Trophoblast cell (in vitro differentiated cells and primary cell): ENCODE measurements around the gene CDK2.

Experiments
- DNase-seq, 2 donors: peaks; one replicate each; pipeline ENCODE4 v3.0.0-alpha.2; 2016
- H2AFZ ChIP-seq: 2 replicates; pipeline ENCODE4 v1.6.1; 2013; ENCODE audit warnings: low read length, moderate library complexity, mild to moderate bottlenecking; ENCODE audit not compliant: insufficient read depth, poor library complexity
- H2AK5ac ChIP-seq: 2 replicates; pipeline ENCODE4 v1.6.1; 2013; ENCODE audit warnings: mild to moderate bottlenecking, low read length
- H2BK120ac ChIP-seq: 2 replicates; pipeline ENCODE4 v1.6.1; 2013; ENCODE audit warnings: low read length, mild to moderate bottlenecking, moderate library complexity; ENCODE audit not compliant: insufficient read depth, poor library complexity
- H2BK12ac ChIP-seq: 2 replicates; pipeline ENCODE4 v1.6.1; 2013; ENCODE audit warnings: mild to moderate bottlenecking, low read length, moderate library complexity
- H2BK5ac ChIP-seq: 2 replicates; pipeline ENCODE4 v1.6.1; 2013; ENCODE audit warnings: low read length, low read depth, moderate library complexity, mild to moderate bottlenecking; ENCODE audit not compliant: poor library complexity
- H3K14ac ChIP-seq: 2 replicates; pipeline ENCODE4 v1.6.1; 2013; ENCODE audit warnings: mild to moderate bottlenecking, low read length
- H3K18ac ChIP-seq: 2 replicates; pipeline ENCODE4 v1.6.1; 2013; ENCODE audit warnings: mild to moderate bottlenecking, low read length
- H3K23ac ChIP-seq: 2 replicates; pipeline ENCODE4 v1.6.1; 2013; ENCODE audit warnings: low read length
- H3K27ac ChIP-seq: 2 replicates; pipeline ENCODE4 v1.5.1; 2013; ENCODE audit warnings: low read depth, mild to moderate bottlenecking, inconsistent platforms, low read length, moderate library complexity
- H3K27me3 ChIP-seq: 2 replicates; pipeline ENCODE4 v1.6.1; 2013; ENCODE audit warnings: inconsistent platforms, mild to moderate bottlenecking, low read length, moderate library complexity; ENCODE audit not compliant: insufficient read depth
- H3K36me3 ChIP-seq, 2 experiments: 1 replicate in 1 of 2; 2 replicates in 1 of 2; pipeline ENCODE4 v1.6.1; 2013; ENCODE audit warnings: low read length in 2 of 2, mild to moderate bottlenecking in 2 of 2, moderate library complexity in 1 of 2; ENCODE audit not compliant: insufficient read depth in 2 of 2, control insufficient read depth in 1 of 2
- H3K4ac ChIP-seq: 2 replicates; pipeline ENCODE4 v1.6.1; 2013; ENCODE audit warnings: low read depth, mild to moderate bottlenecking, low read length, moderate library complexity
- H3K4me1 ChIP-seq, 2 experiments: 1 replicate in 1 of 2; 2 replicates in 1 of 2; pipeline ENCODE4 v1.6.1; 2013; ENCODE audit warnings: low read length in 2 of 2, mild to moderate bottlenecking in 2 of 2, moderate library complexity in 1 of 2; ENCODE audit not compliant: insufficient read depth in 2 of 2, control insufficient read depth in 1 of 2
- H3K4me2 ChIP-seq: 2 replicates; pipeline ENCODE4 v1.6.1; 2013; ENCODE audit warnings: inconsistent platforms, mild to moderate bottlenecking, low read length, moderate library complexity
- H3K4me3 ChIP-seq: 2 replicates; pipeline ENCODE4 v1.5.1; 2013; ENCODE audit warnings: mild to moderate bottlenecking, low read depth, low read length, inconsistent platforms
- H3K79me1 ChIP-seq: one replicate; pipeline ENCODE4 v1.6.1; 2013; ENCODE audit warnings: low read length
- H3K79me2 ChIP-seq: 2 replicates; pipeline ENCODE4 v1.6.1; 2013; ENCODE audit warnings: low read length, mild to moderate bottlenecking; ENCODE audit not compliant: control insufficient read depth, insufficient read depth, poor library complexity
- H3K9ac ChIP-seq: 2 replicates; pipeline ENCODE4 v1.6.1; 2013; ENCODE audit warnings: mild to moderate bottlenecking, low read length
- H3K9me3 ChIP-seq: 2 replicates; pipeline ENCODE4 v1.6.1; 2013; ENCODE audit warnings: low read depth, mild to moderate bottlenecking, control low read depth, inconsistent platforms, low read length; ENCODE audit not compliant: insufficient read depth
- H4K12ac ChIP-seq: 2 replicates; pipeline ENCODE4 v1.6.1; 2013; ENCODE audit warnings: low read depth, mild to moderate bottlenecking, low read length, moderate library complexity
- H4K8ac ChIP-seq: 2 replicates; pipeline ENCODE4 v1.6.1; 2013; ENCODE audit warnings: low read depth, mild to moderate bottlenecking, low read length, moderate library complexity
- H4K91ac ChIP-seq: one replicate; pipeline ENCODE4 v1.6.1; 2013; ENCODE audit warnings: low read depth, mild to moderate bottlenecking, low read length, moderate library complexity
- WGBS: extraction: QIAGEN DNeasy Blood & Tissue Kit; methylation state at CpG from one replicate; pipeline ENCODE4 v1.1.7; 2013; ENCODE audit warnings: missing lambda C conversion rate; ENCODE audit not compliant: insufficient read length, insufficient coverage; ENCODE audit errors: extremely low coverage; 5-methylcytosine and 5-hydroxymethylcytosine counted together

The CDK2 gene

GRCh38 chr12:56014205-56014604 lies 47.6 kb downstream of the CDK2 start:
- no CpG with 5 or more reads among the region's 2 CpGs for WGBS

GRCh38 chr12:56017181-56017580 lies 50.6 kb downstream of the CDK2 start:
- Histone ChIP-seq H3K4ac (no peak overlapping the region), H3K79me1 (peaks cover 11% of the 10 kb centered on the region), H3K79me2 (no peaks in the 10 kb centered on the region), H2AFZ (no peak overlapping the region), H3K9ac (no peak overlapping the region), H2BK120ac (no peak overlapping the region), H4K8ac (no peak overlapping the region), H3K27me3 (no peaks in the 10 kb centered on the region), H3K18ac (no peak overlapping the region), H4K12ac (no peak overlapping the region), H3K27ac (no peak overlapping the region), H3K9me3 (no peaks in the 10 kb centered on the region), H3K23ac (no peak overlapping the region), H4K91ac (no peak overlapping the region), H3K36me3 (no peaks in the 10 kb centered on the region), H2BK12ac (no peak overlapping the region), H2AK5ac (no peak overlapping the region), H2BK5ac (no peak overlapping the region), H3K14ac (no peak overlapping the region), H3K4me1 (peaks cover 20 to 29% of the 10 kb centered on the region in 2 experiments), H3K4me2 (no peak overlapping the region), H3K4me3 (no peak overlapping the region)
- no peak for DNase-seq
- WGBS = no CpG with 5 or more reads among the region's 4 CpGs

More at GRCh38 chr12:56014205-56014604, 47.6 kb downstream of the CDK2 start:
- Histone ChIP-seq H3K4ac (no peak overlapping the region), H3K4me1 (peaks cover 11 to 22% of the 10 kb centered on the region in 2 experiments), H3K9ac (no peak overlapping the region), H3K4me2 (no peak overlapping the region), H2BK5ac (no peak overlapping the region), H4K8ac (no peak overlapping the region), H4K91ac (no peak overlapping the region), H3K9me3 (no peaks in the 10 kb centered on the region), H3K27ac (no peak overlapping the region), H2AFZ (no peak overlapping the region), H2AK5ac (no peak overlapping the region), H3K23ac (no peak overlapping the region), H4K12ac (no peak overlapping the region), H3K27me3 (no peaks in the 10 kb centered on the region), H3K14ac (no peak overlapping the region), H3K79me2 (no peaks in the 10 kb centered on the region), H2BK12ac (no peak overlapping the region), H3K79me1 (peaks cover 12% of the 10 kb centered on the region), H3K36me3 (no peaks in the 10 kb centered on the region), H3K4me3 (no peak overlapping the region), H3K18ac (no peak overlapping the region), H2BK120ac (no peak overlapping the region)
- no peak for DNase-seq

GRCh38 chr12:56018356-56018755 lies 51.7 kb downstream of the CDK2 start:
- DNase-seq = no peak
- Histone ChIP-seq H3K14ac (no peak overlapping the region), H3K18ac (no peak overlapping the region), H3K23ac (no peak overlapping the region), H4K8ac (no peak overlapping the region), H3K27ac (no peak overlapping the region), H2BK5ac (no peak overlapping the region), H3K4me3 (no peak overlapping the region), H3K4me1 (peaks cover 20 to 29% of the 10 kb centered on the region in 2 experiments), H2AK5ac (no peak overlapping the region), H3K9me3 (no peaks in the 10 kb centered on the region), H2AFZ (no peak overlapping the region), H3K36me3 (no peaks in the 10 kb centered on the region), H3K79me1 (peaks cover 11% of the 10 kb centered on the region), H3K4me2 (no peak overlapping the region), H3K79me2 (no peaks in the 10 kb centered on the region), H4K91ac (no peak overlapping the region), H3K27me3 (no peaks in the 10 kb centered on the region), H4K12ac (no peak overlapping the region), H3K9ac (no peak overlapping the region), H2BK120ac (no peak overlapping the region), H3K4ac (no peak overlapping the region), H2BK12ac (no peak overlapping the region)
- no CpG with 5 or more reads among the region's 1 CpG for WGBS

- Histone ChIP-seq H2AFZ (peak within 1 kb of the TSS; percentile 13), H3K36me3 (peaks cover 2% of the 10 kb centered on the region in 2 experiments), H2BK120ac (peak within 1 kb of the TSS; percentile 52), H3K4me3 (no peak within 1 kb of the TSS), H3K27me3 (no peaks in the 10 kb centered on the region), H3K9me3 (peaks cover 1% of the 10 kb centered on the region), H4K8ac (peak within 1 kb of the TSS; percentile 85), H2BK12ac (peak within 1 kb of the TSS; percentile 15), H2AK5ac (no peak within 1 kb of the TSS), H3K23ac (no peak within 1 kb of the TSS), H3K9ac (no peak within 1 kb of the TSS), H4K12ac (peak within 1 kb of the TSS; percentile 13), H2BK5ac (peak within 1 kb of the TSS; percentile 7), H3K14ac (peak within 1 kb of the TSS; percentile 10), H3K4me1 (peaks cover 12 to 19% of the 10 kb centered on the region in 2 experiments), H3K4ac (no peak within 1 kb of the TSS), H3K79me1 (peaks cover 11% of the 10 kb centered on the region), H3K4me2 (peak within 1 kb of the TSS; percentile 49), H4K91ac (peak within 1 kb of the TSS; percentile 71), H3K27ac (peak within 1 kb of the TSS; percentile 2), H3K79me2 (no peaks in the 10 kb centered on the region), H3K18ac (peak within 1 kb of the TSS; percentile 1)
- WGBS = no CpG with 5 or more reads among the region's 10 CpGs
- no peak for DNase-seq
These were observed 54.0 kb downstream of the CDK2 start, which contains the start of gene IKZF4 for GRCh38 chr12:56020423-56021184. Gene IKZF4 (plus strand): TSS chr12:56021043. CDS start chr12:56021494, 451 bp downstream.
